Activated CD8-positive, alpha-beta memory T cell treated with anti-CD3 and anti-CD28 coated beads, Interleukin-2, amount 50 U/mL, for 24 hours (primary cell): ENCODE results near the gene ZNF835.
"Not testable (repeated sequence)": the region's sequence is repeated elsewhere in the genome, so short reads cannot be mapped to it uniquely, and the experiment has no call there.

Experiments used
- DNase-seq: peaks from one replicate; pipeline ENCODE4 v3.0.0-alpha.2; 2020; ENCODE audit errors: extremely low read depth

Gene ZNF835

GRCh38 chr19:56671613-56671994 is at the start of gene ZNF835:
ZNF835 (minus strand) TSS chr19:56671757; CDS start chr19:56665198, 6,559 bp downstream.
- DNase-seq = peak; percentile 49

GRCh38 chr19:56720281-56720680 is 48.7 kb upstream of the ZNF835 start:
- DNase-seq = no peak

DNA sequence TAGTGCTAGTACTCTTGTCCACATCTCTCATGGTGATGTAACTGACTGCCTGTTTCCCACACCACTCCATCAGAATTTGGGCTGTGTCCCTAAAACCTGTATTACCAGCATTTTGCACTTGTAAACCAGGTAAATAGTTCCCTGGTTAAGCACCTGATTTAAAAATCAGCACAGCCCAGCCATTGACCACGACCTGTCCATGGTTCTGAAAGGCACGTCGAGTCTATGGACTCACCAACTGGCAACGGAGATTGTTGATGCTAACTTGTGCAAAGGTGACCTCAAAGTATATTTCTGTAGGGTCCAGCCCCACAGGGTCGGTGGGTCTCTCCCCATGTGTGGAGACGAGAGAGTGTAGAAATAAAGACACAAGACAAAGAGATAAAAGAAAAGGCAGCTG is 46.7 kb upstream of the ZNF835 start:
- DNase-seq = no peak

DNA sequence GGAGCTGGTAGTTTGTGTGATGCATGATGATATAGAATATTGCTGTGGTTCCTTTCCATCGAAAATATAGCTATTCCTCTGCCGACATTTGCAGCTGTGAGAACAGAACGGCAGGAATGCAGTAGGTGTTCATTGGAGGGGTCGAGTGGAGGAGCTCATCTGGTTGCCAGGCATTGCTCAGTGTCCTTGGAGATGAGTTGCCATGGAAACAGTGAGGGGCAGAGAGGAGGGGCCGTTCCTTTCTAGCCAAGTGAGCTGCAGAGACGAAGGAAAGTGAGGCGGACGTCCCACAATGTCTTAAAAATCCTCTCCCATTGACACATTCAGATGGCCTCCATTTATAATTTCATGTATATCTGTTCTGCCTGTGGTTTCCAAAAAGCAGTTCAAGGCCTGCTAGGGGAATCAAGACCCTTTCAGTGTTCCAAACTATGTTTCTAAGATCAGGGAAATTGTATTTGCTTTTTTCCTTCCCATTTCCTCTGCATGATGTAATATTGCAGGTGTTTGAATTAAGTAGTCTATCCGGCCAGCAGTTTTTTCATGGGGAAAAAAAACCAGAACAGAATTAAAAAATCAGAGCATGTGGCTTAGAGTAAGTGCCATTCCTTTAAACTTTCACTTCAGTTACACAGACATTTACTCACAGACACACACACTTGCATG is 41.2 kb upstream of the ZNF835 start:
- DNase-seq = no peak

DNA sequence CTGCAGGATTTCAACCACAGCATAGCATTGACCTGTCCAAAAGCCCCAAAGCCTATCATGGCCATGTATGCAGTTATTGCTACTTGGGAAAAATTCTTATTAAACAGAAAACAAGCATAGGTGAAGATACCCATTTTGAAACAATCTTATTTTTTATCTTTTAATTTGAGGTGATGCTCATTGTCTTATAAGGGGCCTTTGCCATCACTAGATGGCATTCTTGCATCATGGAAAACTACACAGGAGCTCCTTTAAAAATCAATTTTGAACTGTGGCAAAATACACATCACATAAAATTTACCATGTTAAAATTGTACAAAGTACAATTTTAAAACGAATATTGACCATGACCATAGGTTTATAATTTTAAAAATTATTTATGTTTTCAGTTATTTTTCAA is 38.9 kb upstream of the ZNF835 start:
- DNase-seq = no peak

DNA sequence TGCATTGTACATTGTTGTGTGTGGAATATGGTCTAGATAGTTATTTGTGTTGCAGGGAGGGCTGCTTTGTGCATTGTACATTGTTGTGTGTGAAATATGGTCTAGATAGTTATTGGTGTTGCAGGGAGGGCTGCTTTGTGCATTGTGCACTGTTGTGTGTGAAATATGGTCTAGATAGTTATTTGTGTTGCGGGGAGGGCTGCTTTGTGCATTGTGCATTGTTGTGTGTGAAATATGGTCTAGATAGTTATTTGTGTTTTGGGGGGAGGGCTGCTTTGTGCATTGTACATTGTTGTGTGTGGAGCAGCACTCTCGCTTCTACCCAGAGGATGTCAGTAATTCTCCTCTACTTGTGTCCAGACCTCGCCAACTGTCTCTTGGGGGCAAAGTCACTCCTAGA is 36.3 kb upstream of the ZNF835 start:
- no peak for DNase-seq

DNA sequence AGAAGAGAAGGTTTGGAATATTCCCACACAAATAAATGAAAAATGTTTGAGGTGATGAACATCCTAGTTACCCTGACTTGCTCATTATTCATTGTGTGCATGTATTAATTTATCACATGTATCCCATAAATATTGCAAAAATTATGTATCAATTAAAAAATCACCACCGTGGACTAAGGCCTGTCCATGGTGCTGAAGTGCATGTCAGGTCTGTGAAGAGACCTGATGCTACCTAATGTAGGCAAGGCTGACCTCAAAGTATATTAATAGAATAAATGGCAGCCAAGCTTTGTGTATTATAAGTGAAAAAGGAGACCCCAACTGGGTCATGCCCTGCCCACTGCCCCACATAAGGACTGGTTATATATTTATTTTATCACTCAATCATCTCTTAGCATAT is 34.4 kb upstream of the ZNF835 start:
- no peak for DNase-seq

GRCh38 chr19:56701895-56702294 is 30.3 kb upstream of the ZNF835 start:
- no peak for DNase-seq

DNA sequence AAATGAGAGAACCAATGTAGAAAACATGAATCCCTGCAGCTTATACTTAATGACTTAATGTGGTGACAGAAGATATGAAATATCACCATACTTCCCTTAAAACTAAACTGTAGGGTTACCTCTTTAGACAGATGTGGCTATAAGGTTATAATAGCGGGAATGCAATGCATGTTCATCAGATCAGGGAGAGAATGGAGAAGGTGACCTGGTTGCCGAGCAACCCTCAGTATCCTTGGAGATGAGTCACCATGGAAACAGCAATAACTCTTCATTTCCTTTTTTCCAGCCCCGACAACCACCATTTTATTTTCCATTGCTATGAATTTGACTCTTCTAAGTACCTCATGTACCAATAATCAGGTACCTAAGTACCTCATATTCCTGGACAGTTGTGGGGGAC is 28.0 kb upstream of the ZNF835 start:
- DNase-seq = no peak

DNA sequence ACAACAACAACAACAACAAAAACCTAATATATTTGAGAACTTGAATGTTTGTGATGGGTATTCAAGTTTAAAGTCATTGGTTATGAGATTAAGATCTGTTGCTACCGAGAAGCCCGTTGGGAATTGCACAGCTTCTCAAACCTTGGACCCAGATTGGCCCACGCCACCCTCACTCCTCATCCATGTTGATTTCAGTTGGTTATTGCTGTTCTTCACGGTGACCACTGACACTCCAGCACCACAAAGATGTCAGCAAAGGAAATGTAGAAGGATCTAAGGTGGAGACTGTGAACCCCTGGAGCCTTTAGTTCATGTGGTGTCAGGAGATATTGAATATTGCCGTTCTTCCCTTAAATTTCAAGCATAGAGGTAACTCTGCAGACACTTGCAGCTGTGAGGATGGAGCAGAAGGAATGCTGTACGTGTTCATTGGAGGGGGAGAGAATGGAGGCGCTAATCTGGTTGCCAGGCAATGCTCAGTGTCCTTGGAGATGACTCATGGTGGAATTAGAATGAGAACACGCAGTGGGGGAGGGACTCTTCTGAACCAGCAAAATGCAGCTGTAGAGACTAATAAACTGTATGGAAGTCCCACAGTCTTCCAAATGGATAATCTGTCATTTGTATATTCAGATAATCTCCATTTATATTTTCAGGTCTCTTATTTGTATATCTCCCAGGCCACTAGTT is 20.8 kb upstream of the ZNF835 start:
- DNase-seq = no peak

GRCh38 chr19:56690670-56691069 is 19.1 kb upstream of the ZNF835 start:
- no peak for DNase-seq

DNA sequence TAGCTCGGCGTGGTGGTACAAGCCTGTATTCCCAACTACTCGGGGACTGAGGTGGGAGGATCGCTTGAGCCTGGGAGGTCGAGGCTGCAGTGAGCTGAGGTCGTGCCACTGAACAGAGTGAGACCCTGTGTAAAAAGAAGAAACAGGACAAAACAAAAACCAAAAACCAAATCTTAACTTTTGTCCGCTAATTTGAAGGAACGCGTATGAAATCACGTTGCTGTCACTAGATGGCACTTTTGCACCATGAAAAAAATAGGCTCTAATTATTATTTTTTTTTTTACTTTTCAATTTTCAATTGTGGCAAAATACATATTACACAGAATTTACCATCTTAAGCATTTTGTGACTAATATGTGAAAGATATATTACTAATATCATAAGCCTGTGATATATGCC is 17.6 kb upstream of the ZNF835 start:
- no peak for DNase-seq

DNA sequence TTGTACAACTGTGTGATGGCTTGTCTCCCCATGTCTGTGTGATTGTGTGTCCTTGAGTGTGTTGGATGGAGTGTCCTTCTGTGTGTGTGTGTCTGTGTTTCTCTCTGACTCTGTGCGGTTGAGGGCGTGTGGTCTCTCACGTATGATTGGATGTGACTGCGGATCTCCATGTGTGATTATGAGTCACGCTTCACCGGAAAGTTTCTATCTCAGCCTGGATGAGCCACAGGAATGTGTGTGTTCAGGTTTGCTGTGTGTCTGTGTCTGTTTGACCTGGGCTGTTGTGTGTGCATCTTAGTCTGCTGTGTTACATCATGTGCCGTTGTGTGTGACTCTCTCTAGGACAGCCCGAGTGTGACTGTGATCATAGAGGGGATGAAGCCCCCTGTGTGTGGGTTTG is 15.5 kb upstream of the ZNF835 start:
- no peak for DNase-seq

GRCh38 chr19:56683116-56683515 is 11.6 kb upstream of the ZNF835 start:
- no peak for DNase-seq

- DNase-seq = no peak
These were observed 10.1 kb upstream of the ZNF835 start for GRCh38 chr19:56681702-56682101.

DNA sequence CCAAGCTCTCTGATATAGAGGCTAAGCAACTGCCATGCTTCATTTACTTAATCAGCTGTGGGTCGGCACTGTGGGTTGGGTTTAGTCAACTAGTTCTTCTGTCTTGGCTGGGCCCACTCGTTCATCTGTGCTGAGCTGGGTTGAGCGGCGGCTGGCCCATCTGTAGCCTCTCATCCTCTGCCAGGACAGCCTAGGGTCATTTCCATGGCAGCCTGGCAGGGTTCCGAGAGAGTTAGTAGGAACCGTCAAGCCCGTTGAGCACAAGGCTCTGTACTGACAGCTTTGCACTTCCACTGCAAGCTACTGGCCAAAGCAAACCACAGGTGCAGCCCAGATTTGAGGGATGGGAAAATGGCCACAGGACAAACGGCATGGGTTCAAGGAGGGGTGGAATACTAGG is 6.6 kb upstream of the ZNF835 start:
- DNase-seq = no peak

DNA sequence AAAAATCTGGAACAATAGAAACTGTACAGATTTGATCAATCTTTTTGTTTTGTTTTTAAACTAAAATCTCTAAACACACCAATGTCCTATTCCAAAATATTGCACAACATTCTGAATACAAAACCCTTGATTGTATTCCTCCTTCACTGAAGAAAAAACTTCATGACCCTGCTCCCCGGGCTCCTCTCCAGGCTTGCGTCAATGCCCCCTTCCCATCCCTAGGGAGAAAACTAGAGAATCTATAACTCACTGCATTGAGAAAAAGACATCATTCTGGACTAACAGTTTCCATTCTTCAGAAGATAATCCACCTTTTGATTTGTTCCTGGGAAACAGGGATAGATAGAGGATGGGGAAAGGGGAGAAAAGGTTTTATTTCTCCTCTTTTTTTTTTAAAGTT is 1.1 kb upstream of the ZNF835 start:
- DNase-seq = not testable (repeated sequence)

DNA sequence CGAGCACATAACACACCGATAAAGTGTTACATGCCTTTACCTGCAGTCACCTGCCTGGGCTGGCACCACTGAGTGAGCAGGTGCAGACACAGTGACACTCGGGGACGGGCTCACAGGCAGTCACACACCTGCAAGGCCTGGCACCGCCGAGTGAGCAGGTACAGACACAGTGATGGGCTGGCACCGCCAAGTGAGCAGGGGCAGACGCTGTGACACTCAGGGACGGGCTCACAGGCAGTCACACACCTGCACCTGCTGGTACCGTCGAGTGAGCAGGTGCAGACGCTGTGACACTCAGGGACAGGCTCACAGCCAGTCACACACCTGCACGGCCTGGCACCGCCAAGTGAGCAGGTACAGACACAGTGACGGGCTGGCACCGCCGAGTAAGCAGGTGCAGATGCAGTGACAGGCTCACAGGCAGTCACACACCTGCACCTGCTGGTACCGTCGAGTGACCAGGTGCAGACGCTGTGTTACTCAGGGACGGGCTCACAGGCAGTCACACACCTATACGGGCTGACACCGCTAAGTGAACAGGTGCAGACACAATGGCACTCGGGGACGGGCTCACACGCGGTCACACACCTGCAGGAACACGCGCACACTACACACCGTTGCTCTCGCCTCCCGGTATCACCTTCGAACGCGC is 470 bp downstream of the ZNF835 start:
- DNase-seq = no peak

GRCh38 chr19:56670401-56670960 is 1.1 kb downstream of the ZNF835 start:
- DNase-seq = no peak

- no peak for DNase-seq
These were observed 2.9 kb downstream of the ZNF835 start for GRCh38 chr19:56668676-56669075.

DNA sequence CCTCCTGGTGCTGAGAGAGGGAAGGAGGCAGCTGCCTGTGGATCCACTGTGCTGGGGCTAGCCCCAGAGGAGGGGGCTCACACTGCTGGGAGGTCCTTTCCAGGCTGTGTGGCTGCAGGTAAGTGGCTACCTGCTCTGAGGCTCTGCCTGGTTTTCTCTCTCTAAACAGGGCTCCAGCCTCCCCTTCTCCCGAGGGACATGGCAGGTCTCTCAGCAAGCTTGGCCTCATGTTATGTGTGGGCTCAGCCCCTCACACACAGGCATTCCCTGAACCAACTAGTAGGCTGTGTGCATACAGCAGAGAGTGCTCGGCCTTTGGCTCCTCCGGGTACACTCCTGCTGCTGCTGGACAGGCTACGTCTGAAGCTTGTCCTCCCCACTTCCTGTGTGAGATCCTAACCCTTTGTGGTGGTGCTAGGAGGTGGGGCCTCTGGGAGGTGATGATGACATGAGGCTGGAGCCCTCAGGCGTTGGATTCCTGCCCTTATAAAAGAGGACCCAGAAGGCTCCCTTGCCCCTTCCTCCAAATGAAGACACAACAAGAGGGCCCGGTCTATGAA is 4.2 kb downstream of the ZNF835 start:
- no peak for DNase-seq

- DNase-seq = no peak
These were observed 7.0 kb downstream of the ZNF835 start for GRCh38 chr19:56664511-56664910.
